Tibial nerve (tissue), 4 donors: ENCODE measurements around the gene HAND2. TPM values are rescaled to one million over a fixed set of nuclear protein-coding genes. Genes with fewer than 3 reads are reported as not detected.

Experiments used
- DNase-seq, 2 donors: peaks; one replicate each; pipeline ENCODE4 v3.0.0-alpha.2; 2019; ENCODE audit warnings: low spot score in 2 of 2
- H3K27ac ChIP-seq, 4 donors: fragments of 200-600 bp; sonication (generic) in 3 of 4; one replicate each; pipeline ENCODE4 v1.5.1; 2017 to 2019; ENCODE audit warnings: mild to moderate bottlenecking in 1 of 4
- H3K27me3 ChIP-seq, 2 donors: fragments of 200-600 bp; sonication (generic) in 1 of 2; one replicate each; pipeline versions ENCODE4 v1.5.1 to v1.6.0; 2017 to 2019
- H3K36me3 ChIP-seq, 3 donors: fragments of 200-600 bp; sonication (generic); one replicate each; pipeline ENCODE4 v1.5.1; 2018 to 2019
- H3K4me1 ChIP-seq, 4 donors: fragments of 200-600 bp; sonication (generic) in 3 of 4; one replicate each; pipeline ENCODE4 v1.5.1; 2017 to 2019
- H3K4me3 ChIP-seq, 4 donors: fragments of 200-600 bp; sonication (generic) in 3 of 4; one replicate each; pipeline ENCODE4 v1.5.1; 2017 to 2019; ENCODE audit warnings: mild to moderate bottlenecking in 1 of 4, moderate library complexity in 1 of 4
- H3K9me3 ChIP-seq, 4 donors: fragments of 200-600 bp; sonication (generic) in 3 of 4; one replicate each; pipeline ENCODE4 v1.5.1; 2017 to 2019
- EP300 ChIP-seq, 2 donors: sonication (generic); formaldehyde crosslinking; IDR thresholded peaks; one replicate each; pipeline ENCODE4 v1.6.1; 2017; ENCODE audit warnings: antibody characterized with exemption in 2 of 2, mild to moderate bottlenecking in 1 of 2
- POLR2A ChIP-seq, 2 donors: fragments of 450-650 bp; IDR thresholded peaks; one replicate each; pipeline ENCODE4 v1.6.1; 2017; ENCODE audit warnings: antibody characterized with exemption in 2 of 2, mild to moderate bottlenecking in 2 of 2, moderate library complexity in 2 of 2
- WGBS, 2 donors: methylation state at CpG; one replicate each; pipeline ENCODE4 v1.1.5; 2018; 5-methylcytosine and 5-hydroxymethylcytosine counted together
- total RNA-seq, 4 donors: library from RNA; depleted of rRNA; stranded (reverse); fragments of >200 nt; gene quantifications; one replicate each; pipeline ENCODE4 v1.1.0, GENCODE V29; 2016
- TF ChIP-seq, protein P1 (sequence below), 5 experiments: fragments of 200-600 bp in 3 of 5; fragments of 450-650 bp in 2 of 5; sonication (generic) in 3 of 5; IDR thresholded peaks; one replicate each; pipeline ENCODE4 v1.5.1; 2016 to 2019; ENCODE audit warnings: antibody characterized with exemption in 5 of 5, mild to moderate bottlenecking in 3 of 5, moderate library complexity in 2 of 5

Gene HAND2
- total RNA-seq, 4 donors from 2014 or later, result 1.9 to 5.1 (median 3.6) TPM

DNA sequence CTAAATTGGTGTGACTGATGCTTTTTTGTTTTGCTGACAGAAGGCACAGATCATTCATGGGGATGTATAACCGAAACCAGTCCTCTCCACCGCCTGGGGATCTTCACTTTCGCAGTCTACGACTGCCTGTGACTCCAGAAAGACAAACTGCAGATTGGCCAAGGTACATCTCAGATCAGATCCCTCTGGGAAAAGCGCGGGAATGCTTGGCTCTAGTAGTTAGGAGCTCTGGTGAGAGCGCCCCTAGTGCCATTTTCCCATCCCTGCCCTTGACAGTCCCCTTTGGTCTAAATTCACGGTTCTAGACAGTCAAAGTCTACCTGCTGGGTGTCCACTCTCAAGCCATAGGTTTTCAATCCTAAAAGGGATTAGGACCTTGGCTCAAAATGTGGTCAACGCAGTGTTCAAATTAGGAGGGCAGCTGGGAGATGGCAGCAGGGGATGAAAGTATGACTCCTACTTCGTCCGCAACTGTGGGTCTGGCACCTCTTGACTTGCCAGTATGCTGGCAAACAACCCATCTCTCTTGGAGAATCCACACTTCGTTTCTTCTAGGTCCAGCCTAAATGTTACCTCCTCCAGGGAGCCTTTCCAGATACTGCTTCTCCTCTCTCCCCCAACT lies 6.9 kb upstream of the HAND2 start:
- no peaks in the 10 kb centered on the region for H3K36me3 ChIP-seq
- peaks cover 0 to 27% (median 13%) of the 10 kb centered on the region in 4 donors for H3K4me1 ChIP-seq
- peaks cover 4 to 100% of the 10 kb centered on the region in 2 donors for H3K27me3 ChIP-seq
- no peaks in the 10 kb centered on the region for H3K9me3 ChIP-seq
- no peak overlapping the region for H3K4me3 ChIP-seq
- no peak for DNase-seq
- TF ChIP-seq, protein P1, sequence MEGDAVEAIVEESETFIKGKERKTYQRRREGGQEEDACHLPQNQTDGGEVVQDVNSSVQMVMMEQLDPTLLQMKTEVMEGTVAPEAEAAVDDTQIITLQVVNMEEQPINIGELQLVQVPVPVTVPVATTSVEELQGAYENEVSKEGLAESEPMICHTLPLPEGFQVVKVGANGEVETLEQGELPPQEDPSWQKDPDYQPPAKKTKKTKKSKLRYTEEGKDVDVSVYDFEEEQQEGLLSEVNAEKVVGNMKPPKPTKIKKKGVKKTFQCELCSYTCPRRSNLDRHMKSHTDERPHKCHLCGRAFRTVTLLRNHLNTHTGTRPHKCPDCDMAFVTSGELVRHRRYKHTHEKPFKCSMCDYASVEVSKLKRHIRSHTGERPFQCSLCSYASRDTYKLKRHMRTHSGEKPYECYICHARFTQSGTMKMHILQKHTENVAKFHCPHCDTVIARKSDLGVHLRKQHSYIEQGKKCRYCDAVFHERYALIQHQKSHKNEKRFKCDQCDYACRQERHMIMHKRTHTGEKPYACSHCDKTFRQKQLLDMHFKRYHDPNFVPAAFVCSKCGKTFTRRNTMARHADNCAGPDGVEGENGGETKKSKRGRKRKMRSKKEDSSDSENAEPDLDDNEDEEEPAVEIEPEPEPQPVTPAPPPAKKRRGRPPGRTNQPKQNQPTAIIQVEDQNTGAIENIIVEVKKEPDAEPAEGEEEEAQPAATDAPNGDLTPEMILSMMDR (IDR thresholded peaks at IDR 0.05), result peak in 1 of 5 experiments; percentile 8
- TF ChIP-seq POLR2A (IDR thresholded peaks at IDR 0.05), result no peak
- no peak for TF ChIP-seq EP300 (IDR thresholded peaks at IDR 0.05)
- H3K27ac ChIP-seq, result no peak overlapping the region
- WGBS, 2 donors, result 51 to 57% methylated on average over 12 of the region's 12 CpGs

DNA sequence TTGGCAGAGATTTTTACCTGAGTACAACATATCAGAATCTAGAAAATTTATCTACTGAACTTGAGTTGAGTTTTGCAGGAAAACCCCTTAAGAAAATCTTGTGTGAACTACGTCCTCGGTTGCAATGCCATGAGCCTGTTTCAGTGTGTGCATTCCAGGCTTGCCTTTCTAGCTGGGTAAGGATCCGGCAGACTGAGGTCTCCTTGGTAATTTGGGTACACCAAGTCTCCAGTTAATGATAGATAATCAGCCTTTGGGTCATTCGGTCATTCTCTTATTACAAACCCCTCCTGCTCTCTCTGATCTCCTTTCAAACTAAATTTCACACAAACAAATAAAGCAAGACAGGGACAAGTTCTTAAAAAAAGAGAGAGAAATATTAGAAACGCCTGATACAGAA lies 5.9 kb upstream of the HAND2 start:
- no peak overlapping the region for H3K27ac ChIP-seq
- peaks cover 5 to 100% of the 10 kb centered on the region in 2 donors for H3K27me3 ChIP-seq

DNA sequence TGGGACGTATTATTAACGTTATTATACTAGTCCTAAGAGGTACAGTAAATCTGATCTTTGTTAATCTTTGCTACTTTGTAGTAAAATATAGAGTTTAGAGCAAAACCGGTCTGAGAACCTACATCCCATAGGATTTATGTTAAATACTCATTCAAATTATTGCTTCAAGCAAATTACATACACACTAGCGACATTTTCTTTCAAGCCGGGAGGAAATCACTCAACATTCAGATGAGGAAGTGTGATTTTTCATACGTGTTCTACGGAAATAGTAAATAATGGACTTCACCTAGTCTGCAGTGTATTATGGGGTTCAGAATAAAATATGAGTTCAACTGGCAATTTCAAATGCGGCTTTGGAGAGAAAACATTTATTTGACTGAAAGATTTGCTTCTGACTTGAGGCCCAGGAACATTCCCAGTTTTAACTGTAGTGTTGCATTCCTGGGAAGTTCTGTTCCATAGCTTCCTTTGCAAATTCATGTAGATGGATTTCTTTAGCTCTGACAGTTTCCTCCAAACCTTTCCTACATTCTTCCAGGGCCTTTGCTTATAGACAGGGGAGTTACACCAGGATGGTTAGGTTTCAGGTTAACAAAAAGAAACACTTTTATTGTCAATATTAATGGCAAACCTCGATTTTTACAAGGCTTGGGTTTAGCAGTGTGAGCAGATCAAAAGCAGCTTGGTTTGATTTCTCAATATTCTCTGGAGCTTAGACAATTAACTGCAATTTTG lies 5.3 kb upstream of the HAND2 start:
- no peak overlapping the region for H3K4me3 ChIP-seq
- peaks cover 0 to 42% (median 19%) of the 10 kb centered on the region in 4 donors for H3K4me1 ChIP-seq
- DNase-seq, result no peak

More for the DNA sequence above, 5.9 kb upstream of the HAND2 start:
- Histone ChIP-seq H3K36me3 (no peaks in the 10 kb centered on the region), H3K9me3 (no peaks in the 10 kb centered on the region), H3K4me1 (peaks cover 0 to 36% (median 14%) of the 10 kb centered on the region in 4 donors), H3K4me3 (no peak overlapping the region)
- 41 to 49% methylated on average over 5 of the region's 5 CpGs for WGBS, 2 donors
- no peak for TF ChIP-seq EP300 (IDR thresholded peaks at IDR 0.05)
- no peak for TF ChIP-seq POLR2A (IDR thresholded peaks at IDR 0.05)
- TF ChIP-seq, protein P1 (IDR thresholded peaks at IDR 0.05), result no peak
- DNase-seq, result no peak

DNA sequence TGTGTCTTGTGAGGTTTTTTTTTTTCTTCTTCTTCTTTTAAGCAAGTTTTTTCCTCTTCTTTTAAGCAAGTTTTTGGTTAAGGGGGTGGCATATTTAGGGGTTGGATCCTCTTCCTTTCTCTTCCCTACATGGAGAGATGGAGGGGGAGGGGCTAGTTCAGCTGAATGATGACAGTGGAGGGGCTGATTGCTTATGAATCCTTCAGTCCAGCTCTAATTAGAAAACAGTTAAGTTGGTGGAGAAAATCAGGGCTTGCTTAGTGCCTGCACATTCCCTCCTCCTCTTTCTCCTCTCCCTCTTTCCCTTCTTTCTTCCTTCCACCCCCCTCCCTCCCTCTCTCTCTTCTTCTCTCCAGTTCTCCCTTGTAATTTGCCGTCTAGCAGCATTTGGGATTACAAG lies 4.4 kb upstream of the HAND2 start:
- DNase-seq, result no peak
- Histone ChIP-seq H3K27ac (no peak overlapping the region), H3K36me3 (no peaks in the 10 kb centered on the region), H3K27me3 (peaks cover 2 to 100% of the 10 kb centered on the region in 2 donors), H3K4me3 (no peak overlapping the region), H3K4me1 (peaks cover 0 to 51% (median 22%) of the 10 kb centered on the region in 4 donors), H3K9me3 (no peaks in the 10 kb centered on the region)
- TF ChIP-seq POLR2A (IDR thresholded peaks at IDR 0.05) (no peak), EP300 (IDR thresholded peaks at IDR 0.05) (no peak)
- TF ChIP-seq, protein P1 (IDR thresholded peaks at IDR 0.05), result no peak
- 46 to 50% methylated on average over 1 of the region's 1 CpG for WGBS, 2 donors

More for the DNA sequence above, 5.3 kb upstream of the HAND2 start:
- whole genome bisulfite sequencing, 2 donors, result 44 to 48% methylated on average over 9 of the region's 9 CpGs
- Histone ChIP-seq H3K27me3 (peaks cover 5 to 100% of the 10 kb centered on the region in 2 donors), H3K9me3 (no peaks in the 10 kb centered on the region), H3K27ac (no peak overlapping the region), H3K36me3 (no peaks in the 10 kb centered on the region)
- TF ChIP-seq EP300 (IDR thresholded peaks at IDR 0.05) (peak in 1 of 2 donors; percentile 8), POLR2A (IDR thresholded peaks at IDR 0.05) (no peak)
- TF ChIP-seq, protein P1 (IDR thresholded peaks at IDR 0.05), result no peak
